Esophagus muscularis mucosa (tissue), 4 donors: ENCODE data around the gene NAT9.

Experiments
- EP300 ChIP-seq: sonication (generic); formaldehyde crosslinking; IDR thresholded peaks from one replicate; pipeline ENCODE4 v1.6.1; 2017; ENCODE audit warnings: antibody characterized with exemption
- POLR2A ChIP-seq: fragments of 450-650 bp; IDR thresholded peaks from one replicate; pipeline ENCODE4 v1.6.1; 2017; ENCODE audit warnings: antibody characterized with exemption, moderate library complexity, mild to moderate bottlenecking, low read depth
- POLR2AphosphoS5 ChIP-seq, 2 donors: sonication (generic); formaldehyde crosslinking; IDR thresholded peaks; one replicate each; pipeline ENCODE4 v1.6.1; 2017; ENCODE audit warnings: antibody characterized with exemption in 2 of 2
- TF ChIP-seq, protein P1 (sequence below), 3 experiments: fragments of 200-600 bp in 2 of 3; fragments of 450-650 bp in 1 of 3; sonication (generic) in 2 of 3; IDR thresholded peaks; one replicate each; pipeline ENCODE4 v1.5.1; 2017 to 2019; ENCODE audit warnings: antibody characterized with exemption in 3 of 3, mild to moderate bottlenecking in 2 of 3, moderate library complexity in 1 of 3

DNA sequence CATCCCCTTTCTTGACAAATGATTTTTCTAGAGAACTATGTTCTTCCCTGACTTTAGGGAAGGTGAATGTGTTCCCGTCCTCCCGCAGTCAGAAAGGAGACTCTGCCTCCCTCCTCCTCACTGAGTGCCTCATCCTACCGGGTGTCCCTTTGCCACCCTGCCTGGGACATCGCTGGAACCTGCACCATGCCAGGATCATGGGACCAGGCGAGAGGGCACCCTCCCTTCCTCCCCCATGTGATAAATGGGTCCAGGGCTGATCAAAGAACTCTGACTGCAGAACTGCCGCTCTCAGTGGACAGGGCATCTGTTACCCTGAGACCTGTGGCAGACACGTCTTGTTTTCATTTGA is 7.4 kb downstream of the NAT9 start:
- TF ChIP-seq EP300 (no peak), POLR2A (no peak), POLR2AphosphoS5 (IDR thresholded peaks at IDR 0.05) (no peak)
- TF ChIP-seq, protein P1, sequence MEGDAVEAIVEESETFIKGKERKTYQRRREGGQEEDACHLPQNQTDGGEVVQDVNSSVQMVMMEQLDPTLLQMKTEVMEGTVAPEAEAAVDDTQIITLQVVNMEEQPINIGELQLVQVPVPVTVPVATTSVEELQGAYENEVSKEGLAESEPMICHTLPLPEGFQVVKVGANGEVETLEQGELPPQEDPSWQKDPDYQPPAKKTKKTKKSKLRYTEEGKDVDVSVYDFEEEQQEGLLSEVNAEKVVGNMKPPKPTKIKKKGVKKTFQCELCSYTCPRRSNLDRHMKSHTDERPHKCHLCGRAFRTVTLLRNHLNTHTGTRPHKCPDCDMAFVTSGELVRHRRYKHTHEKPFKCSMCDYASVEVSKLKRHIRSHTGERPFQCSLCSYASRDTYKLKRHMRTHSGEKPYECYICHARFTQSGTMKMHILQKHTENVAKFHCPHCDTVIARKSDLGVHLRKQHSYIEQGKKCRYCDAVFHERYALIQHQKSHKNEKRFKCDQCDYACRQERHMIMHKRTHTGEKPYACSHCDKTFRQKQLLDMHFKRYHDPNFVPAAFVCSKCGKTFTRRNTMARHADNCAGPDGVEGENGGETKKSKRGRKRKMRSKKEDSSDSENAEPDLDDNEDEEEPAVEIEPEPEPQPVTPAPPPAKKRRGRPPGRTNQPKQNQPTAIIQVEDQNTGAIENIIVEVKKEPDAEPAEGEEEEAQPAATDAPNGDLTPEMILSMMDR (IDR thresholded peaks at IDR 0.05) = no peak
